Neural progenitor cell (in vitro differentiated cells): Measurements from ENCODE around the gene NOTCH3.

ENCODE experiments used
- EZH2 ChIP-seq: fragments of 200-600 bp; sonication (generic); IDR thresholded peaks from 2 replicates; pipeline ENCODE4 v1.6.1; 2017; ENCODE audit warnings: antibody characterized with exemption, mild to moderate bottlenecking, moderate library complexity
- EZH2phosphoT487 ChIP-seq: fragments of 200-600 bp; sonication (generic); IDR thresholded peaks from 2 replicates; pipeline ENCODE4 v1.6.1; 2017; ENCODE audit warnings: antibody characterized with exemption
- TF ChIP-seq, protein P1 (sequence below): fragments of 200-600 bp; sonication (generic); IDR thresholded peaks from 2 replicates; pipeline ENCODE4 v1.5.1; 2017; ENCODE audit warnings: antibody characterized with exemption, mild to moderate bottlenecking

- TF ChIP-seq EZH2 (no peak), EZH2phosphoT487 (no peak)
- TF ChIP-seq, protein P1, sequence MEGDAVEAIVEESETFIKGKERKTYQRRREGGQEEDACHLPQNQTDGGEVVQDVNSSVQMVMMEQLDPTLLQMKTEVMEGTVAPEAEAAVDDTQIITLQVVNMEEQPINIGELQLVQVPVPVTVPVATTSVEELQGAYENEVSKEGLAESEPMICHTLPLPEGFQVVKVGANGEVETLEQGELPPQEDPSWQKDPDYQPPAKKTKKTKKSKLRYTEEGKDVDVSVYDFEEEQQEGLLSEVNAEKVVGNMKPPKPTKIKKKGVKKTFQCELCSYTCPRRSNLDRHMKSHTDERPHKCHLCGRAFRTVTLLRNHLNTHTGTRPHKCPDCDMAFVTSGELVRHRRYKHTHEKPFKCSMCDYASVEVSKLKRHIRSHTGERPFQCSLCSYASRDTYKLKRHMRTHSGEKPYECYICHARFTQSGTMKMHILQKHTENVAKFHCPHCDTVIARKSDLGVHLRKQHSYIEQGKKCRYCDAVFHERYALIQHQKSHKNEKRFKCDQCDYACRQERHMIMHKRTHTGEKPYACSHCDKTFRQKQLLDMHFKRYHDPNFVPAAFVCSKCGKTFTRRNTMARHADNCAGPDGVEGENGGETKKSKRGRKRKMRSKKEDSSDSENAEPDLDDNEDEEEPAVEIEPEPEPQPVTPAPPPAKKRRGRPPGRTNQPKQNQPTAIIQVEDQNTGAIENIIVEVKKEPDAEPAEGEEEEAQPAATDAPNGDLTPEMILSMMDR, result no peak
Observed at GRCh38 chr19:15181394-15181793, 19.4 kb downstream of the NOTCH3 start.
